GM12878 (cell line): Measurements from ENCODE around the gene PAPPA. TPM values are rescaled to one million over a fixed set of nuclear protein-coding genes. Genes with fewer than 3 reads are reported as not detected.

ENCODE experiments used
- ATAC-seq: fragments of 200-7000 bp; cut with Tn5 transposase; 3 replicates; pipeline ENCODE4 v1.9.1; 2020; ENCODE audit warnings: mild to moderate bottlenecking, moderate library complexity
- BruUV-seq: library from RNA; stranded (reverse); fragments of 400-500 nt; replicated peaks from 2 replicates; lab custom pipeline; 2021; lab: Mats Ljungman, UMichigan
- CTCF ChIA-PET: fragments of 300-600 bp; sonication (Branson Sonifier 250); formaldehyde crosslinking; extraction: SDS; loops from one replicate; lab custom pipeline; 2021; ENCODE audit warnings: inconsistent platforms; lab: Yijun Ruan, JAX
- POLR2A ChIA-PET: fragments of 350-600 bp; formaldehyde crosslinking; extraction: SDS; loops from one replicate; lab custom pipeline; 2021; ENCODE audit warnings: inconsistent platforms; lab: Charles Lee
- RAD21 ChIA-PET: fragments of 300-600 bp; sonication (Branson Sonifier 250); formaldehyde crosslinking; loops from one replicate; lab custom pipeline; 2023; ENCODE audit warnings: antibody characterized with exemption; ENCODE audit not compliant: unreplicated experiment; lab: Charles Lee
- SMC1A ChIA-PET: fragments of 300-600 bp; sonication (Branson Sonifier 250); formaldehyde crosslinking; loops from one replicate; lab custom pipeline; 2023; ENCODE audit not compliant: unreplicated experiment, uncharacterized antibody; lab: Charles Lee
- DNase-seq: peaks from one replicate; pipeline ENCODE4 v3.0.0-alpha.2; 2011; ENCODE audit warnings: low read depth, low spot score
- FAIRE-seq: peaks from 3 replicates; lab custom pipeline; 2011; peaks lifted over from hg19 to GRCh38; lab: Jason Lieb, UNC
- H2AFZ ChIP-seq: 2 replicates; pipeline ENCODE4 v1.6.0; 2011; ENCODE audit warnings: low read depth, low read length, control low read depth; ENCODE audit not compliant: control insufficient read depth
- H3K27ac ChIP-seq: 2 replicates; pipeline ENCODE4 v1.5.1; 2011; ENCODE audit warnings: control low read depth; ENCODE audit not compliant: control insufficient read depth, insufficient read depth
- H3K27me3 ChIP-seq, 2 experiments: replicated peaks in 1 of 2; 2 replicates each; pipeline versions ENCODE4 v1.6.0 to v1.6.1; 2011; ENCODE audit warnings: low read length in 1 of 2; ENCODE audit not compliant: control insufficient read depth in 2 of 2, insufficient read depth in 2 of 2
- H3K36me3 ChIP-seq, 2 experiments: 2 replicates each; pipeline ENCODE4 v1.5.1; 2011; ENCODE audit warnings: low read length in 1 of 2; ENCODE audit not compliant: control insufficient read depth in 2 of 2, insufficient read depth in 2 of 2
- H3K4me1 ChIP-seq: 2 replicates; pipeline ENCODE4 v1.6.1; 2011; ENCODE audit warnings: mild to moderate bottlenecking, low read length, moderate library complexity, mixed read lengths; ENCODE audit not compliant: control insufficient read depth, insufficient read depth
- H3K4me2 ChIP-seq: 2 replicates; pipeline ENCODE4 v1.6.0; 2011; ENCODE audit warnings: control low read depth; ENCODE audit not compliant: control insufficient read depth, insufficient read depth
- H3K4me3 ChIP-seq: fragments of 200-600 bp; sonication (generic); 2 replicates; pipeline ENCODE4 v1.5.1; 2016
- H3K79me2 ChIP-seq: 2 replicates; pipeline ENCODE4 v1.6.0; 2011; ENCODE audit warnings: low read length; ENCODE audit not compliant: control insufficient read depth, insufficient read depth
- H3K9ac ChIP-seq: 2 replicates; pipeline ENCODE4 v1.8.0; 2011; ENCODE audit warnings: low read length, control low read depth, mixed read lengths; ENCODE audit not compliant: control insufficient read depth, insufficient read depth
- H3K9me3 ChIP-seq: replicated peaks from 3 replicates; pipeline ENCODE4 v1.5.1; 2011; ENCODE audit warnings: mild to moderate bottlenecking, low read length; ENCODE audit not compliant: control insufficient read depth, insufficient read depth
- H4K20me1 ChIP-seq: 2 replicates; pipeline ENCODE4 v1.6.0; 2011; ENCODE audit not compliant: control insufficient read depth, insufficient read depth
- CREB1 ChIP-seq: IDR thresholded peaks from 2 replicates; pipeline ENCODE4 v1.6.1; 2012; ENCODE audit warnings: low read depth, mild to moderate bottlenecking, inconsistent platforms
- ESRRA ChIP-seq: IDR thresholded peaks from 2 replicates; pipeline ENCODE4 v1.6.1; 2012; ENCODE audit warnings: mild to moderate bottlenecking, low read length, improper control_type of control experiment
- KDM1A ChIP-seq: fragments of 200-600 bp; sonication (generic); IDR thresholded peaks from 2 replicates; pipeline ENCODE4 v1.6.1; 2016; ENCODE audit warnings: borderline replicate concordance
- NFXL1 ChIP-seq: fragments of 450-650 bp; IDR thresholded peaks from 2 replicates; pipeline ENCODE4 v1.6.1; 2017; ENCODE audit warnings: antibody characterized with exemption, mild to moderate bottlenecking, borderline replicate concordance
- RELB ChIP-seq: fragments of 450-650 bp; IDR thresholded peaks from 2 replicates; pipeline ENCODE4 v1.6.1; 2017; ENCODE audit warnings: low read depth, mild to moderate bottlenecking, moderate library complexity
- ZBTB40 ChIP-seq: fragments of 450-650 bp; IDR thresholded peaks from 2 replicates; pipeline ENCODE4 v1.6.1; 2016; ENCODE audit warnings: mild to moderate bottlenecking, moderate library complexity, borderline replicate concordance
- WGBS: methylation state at CpG from one replicate; pipeline ENCODE4 v1.1.6; 2016; ENCODE audit warnings: low lambda C conversion rate; ENCODE audit not compliant: insufficient replicate concordance, insufficient coverage; ENCODE audit errors: missing lambda C conversion rate; 5-methylcytosine and 5-hydroxymethylcytosine counted together
- in situ Hi-C: fragments of 300-500 bp; cut with MboI; formaldehyde crosslinking; loops from 9 replicates; pipeline ENCODE4 v1.14.3; 2018; ENCODE audit warnings: mixed read lengths
- intact Hi-C: fragments of 100-400 bp; cut with micrococcal nuclease; formaldehyde crosslinking; loops from one replicate; pipeline ENCODE4 v1.14.2; 2022; ENCODE audit not compliant: unreplicated experiment
- polyA plus RNA-seq, 11 experiments: library from polyadenylated mRNA; depleted of rRNA in 4 of 11; unstranded in 6 of 11; stranded (reverse) in 5 of 11; fragments of >200 nt; fragmentation: Nextera tagmentation in 4 of 11; fragmentation: Illumina TruSeq in 1 of 11; extraction: Ambion mirVana in 4 of 11; extraction: Trizol in 1 of 11; gene quantifications; 1 replicate in 1 of 11; 2 replicates in 10 of 11; pipeline versions ENCODE4 v1.2.1 to v1.2.3, GENCODE V29; 2011 to 2016; ENCODE audit warnings: inconsistent platforms in 2 of 11, missing spikeins in 2 of 11, low read depth in 1 of 11
- total RNA-seq, 4 experiments: library from RNA; depleted of rRNA in 3 of 4; stranded (reverse); fragments of >200 nt in 3 of 4; fragmentation: Illumina TruSeq in 1 of 4; extraction: Trizol in 1 of 4; gene quantifications; 2 replicates each; pipeline versions ENCODE4 v1.2.1 to v1.2.3, GENCODE V29; 2013 to 2021

PAPPA gene
- total and polyA plus RNA-seq, 10 of the 15 experiments (the other 5 are each of a cell fraction or from before 2014, with no cell fraction given), result under 0.01 to 0.19 (median 0.02) TPM; not detected in 4

GRCh38 chr9:116218399-116218798 lies 64.8 kb downstream of the PAPPA start:
- CTCF ChIA-PET, result no interaction called here
- Histone ChIP-seq H3K4me2 (no peak overlapping the region), H3K36me3 (no peaks in the 10 kb centered on the region), H3K27me3 (no peaks in the 10 kb centered on the region), H3K4me1 (no peaks in the 10 kb centered on the region), H3K4me3 (no peak overlapping the region), H3K9me3 (no peaks in the 10 kb centered on the region), H4K20me1 (no peaks in the 10 kb centered on the region), H3K9ac (no peak overlapping the region), H3K79me2 (no peaks in the 10 kb centered on the region), H3K27ac (no peak overlapping the region), H2AFZ (no peak overlapping the region)
- POLR2A ChIA-PET, result no interaction called here
- no TSS peak for BruUV-seq
- no peak for TF ChIP-seq ESRRA
- TF ChIP-seq KDM1A, result no peak
- no peak for TF ChIP-seq CREB1
- no peak for TF ChIP-seq RELB
- TF ChIP-seq ZBTB40, result no peak
- no peak for TF ChIP-seq NFXL1
- RAD21 ChIA-PET, result no interaction called here
- no peak for DNase-seq
- WGBS, result 0% methylated on average over 1 of the region's 1 CpG
- ATAC-seq, result no peak
- SMC1A ChIA-PET, result no interaction called here
- intact Hi-C loops (no loop called here), in situ Hi-C loops (no loop called here)
- no peak for FAIRE-seq
